Dendritic cell treated with granulocyte-macrophage colony-stimulating factor and Interleukin-4, amounts not matched to agents 40 ng/mL and 50 ng/mL, for 4 days (primary cell): ENCODE results near the gene HS3ST5.
"Not testable (repeated sequence)": the region's sequence is repeated elsewhere in the genome, so short reads cannot be mapped to it uniquely, and the experiment has no call there.

Experiments used
- H3K27ac Mint-ChIP-seq: one replicate; pipeline ENCODE4 v1.8.0; 2022; ENCODE audit warnings: mild to moderate bottlenecking, mixed read lengths
- H3K27me3 Mint-ChIP-seq: one replicate; pipeline ENCODE4 v1.8.0; 2022; ENCODE audit warnings: mild to moderate bottlenecking, mixed read lengths
- H3K36me3 Mint-ChIP-seq: one replicate; pipeline ENCODE4 v1.8.0; 2022; ENCODE audit warnings: low read depth, mixed read lengths
- H3K4me1 Mint-ChIP-seq: one replicate; pipeline ENCODE4 v1.8.0; 2022; ENCODE audit warnings: low read depth, mixed read lengths
- H3K4me3 Mint-ChIP-seq: one replicate; pipeline ENCODE4 v1.8.0; 2022; ENCODE audit warnings: mild to moderate bottlenecking, moderate library complexity, mixed read lengths
- H3K9me3 Mint-ChIP-seq: one replicate; pipeline ENCODE4 v1.8.0; 2022; ENCODE audit warnings: mixed read lengths
- intact Hi-C: fragments of 100-400 bp; cut with micrococcal nuclease; formaldehyde crosslinking; loops from one replicate; pipeline ENCODE4 v1.15.0; 2022

HS3ST5 gene

DNA sequence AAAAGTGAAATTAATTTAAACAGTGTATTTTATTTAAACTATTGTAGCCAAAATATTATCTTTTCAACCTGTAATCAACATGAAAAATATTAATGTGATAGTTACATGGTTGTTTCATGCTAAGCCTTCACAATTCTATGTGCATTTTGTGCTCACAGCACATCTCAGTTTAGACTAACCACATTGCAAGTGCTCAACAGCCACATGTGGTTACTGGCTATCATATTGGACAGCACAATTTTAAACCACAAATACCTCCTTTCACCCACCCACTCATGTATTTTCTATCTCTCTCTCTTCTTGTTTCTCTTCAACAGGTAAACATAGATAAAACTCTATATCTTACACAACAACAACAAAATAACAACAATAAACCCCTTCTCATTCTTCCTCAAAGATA, 12.5 kb upstream of the HS3ST5 start:
- H3K27ac Mint-ChIP-seq, result no peak overlapping the region
- no peak overlapping the region for H3K4me3 Mint-ChIP-seq
- H3K9me3 Mint-ChIP-seq, result no peaks in the 10 kb centered on the region
- H3K27me3 Mint-ChIP-seq, result no peaks in the 10 kb centered on the region
- H3K36me3 Mint-ChIP-seq, result no peaks in the 10 kb centered on the region
- intact Hi-C loops, result no loop called here
- no peaks in the 10 kb centered on the region for H3K4me1 Mint-ChIP-seq

GRCh38 chr6:114354482-114354881, 11.7 kb upstream of the HS3ST5 start:
- Mint-ChIP-seq H3K4me1 (no peaks in the 10 kb centered on the region), H3K36me3 (no peaks in the 10 kb centered on the region), H3K27ac (no peak overlapping the region), H3K4me3 (no peak overlapping the region), H3K27me3 (no peaks in the 10 kb centered on the region), H3K9me3 (no peaks in the 10 kb centered on the region)
- intact Hi-C loops, result no loop called here

DNA sequence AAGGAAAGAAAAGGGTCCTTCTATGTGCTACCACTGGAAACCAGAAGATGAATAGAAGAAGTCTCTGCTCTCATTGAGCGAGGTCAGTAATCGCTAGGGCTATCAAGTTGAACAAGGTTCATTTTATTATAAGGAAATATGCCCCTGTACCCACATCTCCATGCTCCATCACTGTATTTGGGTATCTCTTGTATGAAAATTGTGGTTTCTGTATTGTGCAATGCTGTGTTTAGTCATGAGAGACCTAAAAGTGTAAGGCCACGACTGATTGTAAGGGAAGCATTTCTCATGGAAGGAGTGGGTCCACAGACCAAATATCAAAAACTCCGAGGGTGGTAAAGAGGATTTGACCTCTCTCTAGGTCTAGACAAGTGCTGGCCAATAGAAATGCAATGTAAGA, 3.6 kb upstream of the HS3ST5 start:
- no peak overlapping the region for H3K27ac Mint-ChIP-seq
- peaks cover 33% of the 10 kb centered on the region for H3K27me3 Mint-ChIP-seq
- H3K9me3 Mint-ChIP-seq, result no peaks in the 10 kb centered on the region
- H3K36me3 Mint-ChIP-seq, result no peaks in the 10 kb centered on the region
- H3K4me1 Mint-ChIP-seq, result no peaks in the 10 kb centered on the region
- intact Hi-C loops, result no loop called here
- H3K4me3 Mint-ChIP-seq, result no peak overlapping the region

DNA sequence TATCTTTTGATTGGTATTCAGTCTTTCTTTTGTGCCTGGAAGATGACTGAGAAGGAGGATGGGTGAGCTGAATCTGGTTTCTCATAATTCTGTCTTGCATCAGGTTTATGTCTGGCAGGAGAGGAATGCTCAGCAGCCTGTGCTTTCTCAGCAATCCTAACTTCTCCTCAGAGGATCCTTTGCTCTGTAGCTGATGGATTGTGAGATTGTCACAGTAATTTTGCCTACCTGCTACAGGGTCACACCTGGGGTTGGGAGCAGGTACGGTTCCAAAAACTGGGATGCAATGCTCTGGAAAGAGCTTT, 2.1 kb upstream of the HS3ST5 start:
- intact Hi-C loops, result no loop called here
- no peaks in the 10 kb centered on the region for H3K4me1 Mint-ChIP-seq

DNA sequence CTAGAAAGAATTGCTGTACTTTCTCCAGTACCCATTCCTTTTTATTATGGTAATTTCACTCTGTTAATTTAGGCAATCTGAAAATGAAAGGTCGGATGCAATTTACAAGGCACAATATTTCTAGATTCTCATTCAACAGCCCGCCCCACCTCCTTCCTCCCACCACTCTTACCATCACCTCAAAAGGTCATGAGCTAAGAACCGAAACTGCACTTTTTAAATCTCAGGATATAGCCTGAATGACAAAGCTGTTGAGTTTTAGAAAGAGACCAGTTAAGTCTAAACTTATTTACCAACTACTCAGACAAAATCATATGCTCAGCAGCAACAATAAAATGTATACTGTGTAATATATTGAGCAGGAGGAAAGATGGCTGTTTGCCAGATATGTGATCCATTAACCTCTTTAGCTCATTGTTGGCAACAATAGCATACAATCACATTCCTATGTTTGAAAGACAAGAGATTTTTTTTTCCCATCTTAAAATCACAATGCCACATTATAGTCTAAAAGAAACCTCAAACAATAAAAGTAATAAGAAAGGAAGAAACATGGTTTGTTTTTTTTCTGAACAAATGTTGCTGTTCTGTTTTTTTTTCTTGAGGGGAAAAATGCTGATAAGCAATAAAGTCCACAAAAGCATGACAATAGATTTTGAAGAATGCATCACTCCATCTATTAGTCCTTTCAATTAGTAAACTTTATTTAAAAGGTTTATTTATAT, 1.6 kb upstream of the HS3ST5 start:
- H3K27me3 Mint-ChIP-seq, result peaks cover 45% of the 10 kb centered on the region
- intact Hi-C loops, result no loop called here
- H3K4me1 Mint-ChIP-seq, result no peaks in the 10 kb centered on the region
- H3K36me3 Mint-ChIP-seq, result no peaks in the 10 kb centered on the region
- no peak overlapping the region for H3K27ac Mint-ChIP-seq
- no peak overlapping the region for H3K4me3 Mint-ChIP-seq
- H3K9me3 Mint-ChIP-seq, result no peaks in the 10 kb centered on the region

More for the DNA sequence above, 2.1 kb upstream of the HS3ST5 start:
- Mint-ChIP-seq H3K27ac (no peak overlapping the region), H3K9me3 (no peaks in the 10 kb centered on the region), H3K4me3 (no peak overlapping the region), H3K36me3 (no peaks in the 10 kb centered on the region), H3K27me3 (peaks cover 41% of the 10 kb centered on the region)

- no peaks in the 10 kb centered on the region for H3K4me1 Mint-ChIP-seq
- H3K9me3 Mint-ChIP-seq, result no peaks in the 10 kb centered on the region
- peaks cover 45% of the 10 kb centered on the region for H3K27me3 Mint-ChIP-seq
- intact Hi-C loops, result no loop called here
- H3K27ac Mint-ChIP-seq, result no peak overlapping the region
- H3K36me3 Mint-ChIP-seq, result no peaks in the 10 kb centered on the region
- no peak overlapping the region for H3K4me3 Mint-ChIP-seq
Measured at GRCh38 chr6:114343782-114344144, 940 bp upstream of the HS3ST5 start.

DNA sequence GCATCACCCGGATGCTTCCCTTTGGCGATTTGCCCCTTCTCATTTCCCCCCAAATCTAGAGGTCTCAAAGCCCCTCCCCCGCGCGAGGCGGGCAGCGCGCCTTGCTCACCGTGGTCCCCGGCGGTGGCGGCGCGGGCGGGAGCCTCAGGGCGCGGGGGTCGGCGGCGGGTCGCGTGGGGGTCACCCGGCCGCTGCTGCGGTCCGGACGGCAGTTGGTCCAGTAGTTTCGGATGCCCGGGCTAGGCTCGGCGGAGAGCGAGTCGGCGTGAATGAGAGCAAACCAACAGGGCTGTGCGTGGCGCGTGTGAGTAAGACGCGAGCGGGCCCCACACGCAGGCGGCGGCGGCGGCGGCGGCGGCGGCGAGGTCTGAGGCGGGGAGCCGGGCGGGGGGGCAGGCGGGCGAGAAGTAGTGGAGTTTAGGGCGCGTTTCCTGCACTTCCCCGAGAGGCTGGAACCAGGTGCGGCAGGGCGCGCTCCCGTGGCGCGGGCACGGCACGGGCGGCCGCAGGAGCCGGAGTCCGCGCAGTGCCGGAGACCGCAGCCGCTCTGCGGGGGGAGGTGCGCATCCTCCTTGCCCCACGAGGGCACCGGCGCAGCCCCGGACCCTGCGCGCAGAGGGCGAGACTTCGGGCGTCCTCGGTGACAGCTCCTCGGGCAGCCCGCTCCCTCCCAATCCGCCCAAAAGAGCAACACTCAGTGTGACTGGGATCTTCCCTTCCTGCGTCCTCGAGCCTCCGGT, 567 bp downstream of the HS3ST5 start:
- H3K9me3 Mint-ChIP-seq, result no peaks in the 10 kb centered on the region
- H3K27me3 Mint-ChIP-seq, result peaks cover 45% of the 10 kb centered on the region
- intact Hi-C loops, result no loop called here
- H3K4me1 Mint-ChIP-seq, result no peaks in the 10 kb centered on the region
- no peak overlapping the region for H3K27ac Mint-ChIP-seq
- no peaks in the 10 kb centered on the region for H3K36me3 Mint-ChIP-seq
- no peak overlapping the region for H3K4me3 Mint-ChIP-seq

DNA sequence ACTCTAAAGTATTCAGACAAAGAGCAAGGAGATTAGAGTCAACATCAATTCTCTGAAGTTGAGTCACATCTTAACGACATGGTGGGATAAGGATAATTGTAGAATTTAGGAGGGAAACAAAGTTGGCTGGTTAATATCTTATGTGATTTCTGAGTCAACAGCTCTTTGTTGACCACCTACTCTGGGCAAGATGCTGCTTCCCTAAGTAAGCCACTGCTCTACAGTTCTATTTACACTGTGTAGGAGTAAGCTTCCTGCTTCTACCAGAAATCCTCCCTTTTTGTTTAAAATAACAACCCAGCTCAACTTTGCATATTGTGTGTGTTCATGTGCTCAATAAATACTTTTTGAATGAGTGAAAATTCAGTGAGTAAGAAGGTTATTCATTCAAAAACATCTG, 3.1 kb downstream of the HS3ST5 start:
- Mint-ChIP-seq H3K36me3 (no peaks in the 10 kb centered on the region), H3K27ac (no peak overlapping the region), H3K9me3 (no peaks in the 10 kb centered on the region), H3K27me3 (peaks cover 42% of the 10 kb centered on the region), H3K4me1 (no peaks in the 10 kb centered on the region), H3K4me3 (no peak overlapping the region)
- intact Hi-C loops, result no loop called here

DNA sequence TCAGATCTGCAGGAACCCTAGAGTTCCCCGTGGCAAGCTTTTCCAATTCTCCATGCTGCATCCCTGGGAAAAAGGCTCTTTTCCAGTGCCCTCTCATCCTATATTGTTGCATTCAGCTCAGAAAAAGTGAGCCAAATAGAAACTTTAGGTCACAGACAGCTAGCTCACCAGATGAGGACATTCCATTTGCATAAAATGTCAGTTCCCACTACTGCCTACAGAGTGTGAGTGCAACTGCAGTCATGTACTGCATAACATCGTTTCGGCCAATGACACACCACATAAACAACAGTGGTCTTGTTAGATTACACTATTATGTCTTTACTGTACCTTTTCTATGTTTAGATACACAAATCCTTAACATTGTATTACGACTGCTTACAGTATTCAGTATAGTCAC, 8.6 kb downstream of the HS3ST5 start:
- intact Hi-C loops, result no loop called here
- Mint-ChIP-seq H3K9me3 (no peaks in the 10 kb centered on the region), H3K4me1 (no peaks in the 10 kb centered on the region), H3K36me3 (no peaks in the 10 kb centered on the region), H3K27ac (no peak overlapping the region), H3K4me3 (no peak overlapping the region), H3K27me3 (no peaks in the 10 kb centered on the region)

DNA sequence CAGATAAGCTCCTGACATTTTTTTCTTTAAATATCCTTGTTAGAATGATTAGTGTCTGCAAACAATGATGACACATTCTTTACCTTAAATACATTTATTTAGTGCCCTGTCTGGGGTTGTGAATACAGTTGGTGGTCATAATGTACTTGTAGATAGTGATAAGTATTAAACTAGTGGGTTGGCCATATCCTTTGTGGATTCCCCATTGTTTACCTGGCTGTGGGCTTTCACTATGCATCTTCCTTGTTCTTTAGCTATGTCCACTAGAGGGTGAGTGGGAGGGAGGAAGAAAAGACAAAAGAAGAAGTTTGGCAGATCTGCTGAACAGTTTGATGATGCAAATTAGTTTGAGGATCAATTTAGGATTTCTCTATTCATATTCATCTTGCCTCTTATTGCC, 15.7 kb downstream of the HS3ST5 start:
- no peaks in the 10 kb centered on the region for H3K36me3 Mint-ChIP-seq

GRCh38 chr6:114323784-114324183, 19.0 kb downstream of the HS3ST5 start:
- Mint-ChIP-seq H3K4me3 (no peak overlapping the region), H3K27ac (no peak overlapping the region), H3K9me3 (no peaks in the 10 kb centered on the region), H3K27me3 (no peaks in the 10 kb centered on the region), H3K4me1 (no peaks in the 10 kb centered on the region), H3K36me3 (no peaks in the 10 kb centered on the region)
- intact Hi-C loops, result no loop called here

More for the DNA sequence above, 15.7 kb downstream of the HS3ST5 start:
- Mint-ChIP-seq H3K27ac (no peak overlapping the region), H3K4me3 (no peak overlapping the region), H3K9me3 (no peaks in the 10 kb centered on the region), H3K27me3 (no peaks in the 10 kb centered on the region), H3K4me1 (no peaks in the 10 kb centered on the region)
- intact Hi-C loops, result no loop called here

DNA sequence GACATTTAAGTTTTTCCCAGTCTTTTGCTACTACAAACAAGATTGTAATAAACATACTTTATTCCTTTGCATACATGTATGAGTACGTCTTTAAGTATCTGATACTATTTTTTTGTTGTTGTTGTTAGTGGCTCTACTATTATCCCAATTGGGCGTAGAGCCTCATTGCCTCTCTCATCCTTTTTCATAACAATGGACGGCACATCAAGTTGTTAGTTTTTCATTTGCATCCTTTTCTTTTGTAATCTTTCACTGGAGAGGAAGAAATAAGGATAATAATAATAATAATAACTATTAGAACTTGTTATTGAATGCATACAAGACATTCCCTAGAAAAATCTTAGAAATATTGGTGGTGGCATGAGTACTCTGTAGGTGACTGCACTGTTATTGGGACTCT, 23.1 kb downstream of the HS3ST5 start:
- no peaks in the 10 kb centered on the region for H3K27me3 Mint-ChIP-seq
- H3K9me3 Mint-ChIP-seq, result no peaks in the 10 kb centered on the region
- H3K27ac Mint-ChIP-seq, result no peak overlapping the region
- H3K4me1 Mint-ChIP-seq, result no peaks in the 10 kb centered on the region
- no peak overlapping the region for H3K4me3 Mint-ChIP-seq
- intact Hi-C loops, result no loop called here
- H3K36me3 Mint-ChIP-seq, result no peaks in the 10 kb centered on the region

DNA sequence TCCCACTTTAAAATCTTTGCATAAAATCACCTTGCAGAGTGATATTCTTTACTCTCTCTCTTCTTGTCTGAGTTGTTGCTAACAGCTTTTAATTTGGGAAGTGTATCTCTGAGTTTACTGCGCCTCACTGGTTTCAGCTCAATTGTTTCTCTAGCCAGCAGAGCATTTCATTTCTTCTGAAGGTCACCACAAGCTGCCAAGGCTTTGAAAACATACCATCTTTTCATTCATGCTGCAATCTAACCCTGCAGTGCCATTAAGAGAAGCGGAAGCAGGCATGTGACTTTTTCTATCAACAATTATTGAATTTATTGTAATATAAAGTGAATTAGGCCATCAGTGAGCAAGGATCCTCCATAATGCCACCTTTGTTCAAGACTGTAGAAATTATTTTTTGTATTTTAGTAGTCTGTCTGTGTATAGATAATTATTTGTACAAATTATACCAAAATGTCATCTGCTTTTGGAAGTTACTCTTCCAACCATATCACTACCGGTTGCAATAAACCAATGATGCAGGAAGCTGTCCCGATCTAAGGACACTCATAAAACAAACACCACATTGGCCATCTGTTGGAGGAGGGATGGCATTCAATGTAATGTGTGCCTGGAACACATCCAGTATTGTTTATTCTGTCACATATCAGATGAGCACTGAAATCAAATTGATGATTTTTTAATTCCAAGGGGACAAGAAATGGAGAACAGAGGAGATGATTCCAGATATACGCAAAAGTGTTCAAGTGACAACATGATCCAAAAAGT, 26.8 kb downstream of the HS3ST5 start:
- intact Hi-C loops, result no loop called here
- Mint-ChIP-seq H3K36me3 (no peaks in the 10 kb centered on the region), H3K27ac (no peak overlapping the region), H3K9me3 (no peaks in the 10 kb centered on the region), H3K4me3 (no peak overlapping the region), H3K27me3 (no peaks in the 10 kb centered on the region), H3K4me1 (no peaks in the 10 kb centered on the region)

GRCh38 chr6:114313816-114314215, 29.0 kb downstream of the HS3ST5 start:
- H3K27me3 Mint-ChIP-seq, H3K27ac Mint-ChIP-seq, H3K36me3 Mint-ChIP-seq, H3K4me3 Mint-ChIP-seq, intact Hi-C loops, H3K9me3 Mint-ChIP-seq, H3K4me1 Mint-ChIP-seq: not testable (repeated sequence)
